ENCODE measurements around the gene EPPIN.

The EPPIN gene

DNA sequence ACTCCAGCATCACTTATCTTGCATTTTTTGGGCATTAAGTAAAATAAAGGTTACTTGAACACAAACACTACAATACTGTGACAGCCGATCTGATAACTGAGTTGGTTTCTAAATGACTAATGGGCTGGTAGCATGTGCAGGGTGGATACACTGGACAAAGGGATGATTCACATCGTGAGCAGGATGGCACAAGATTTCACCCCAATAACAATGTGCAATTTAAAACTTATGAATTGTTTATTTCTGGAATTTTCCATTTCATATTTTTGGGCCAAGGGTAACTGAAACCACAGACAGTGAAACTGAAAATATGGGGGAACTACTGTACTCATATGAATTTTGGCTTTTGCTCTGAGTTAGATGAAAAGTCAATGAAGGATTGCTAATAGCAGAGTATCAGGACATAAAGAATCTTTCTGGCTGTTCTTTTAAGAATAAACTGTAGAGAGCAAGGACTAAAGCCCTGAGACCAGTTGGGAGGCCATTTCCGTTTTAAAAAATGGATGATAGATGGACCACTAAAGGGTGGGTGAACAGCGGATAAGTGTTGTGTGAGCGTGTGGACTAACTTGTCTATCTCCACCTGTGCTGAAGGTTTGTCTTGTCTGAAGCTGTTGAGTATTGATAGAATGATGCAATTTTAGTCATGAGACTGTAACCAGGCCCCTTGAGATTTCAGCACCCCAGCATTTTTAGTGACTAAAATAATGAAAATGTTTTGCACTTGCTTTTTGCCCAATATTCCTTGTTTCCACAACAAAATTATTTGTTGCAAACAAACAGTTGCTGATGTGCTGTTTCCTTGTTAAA lies 40.0 kb downstream of the EPPIN start:
- Mint-ChIP-seq H3K27me3 (peaks cover 19% of the 10 kb centered on the region), H3K4me1 (no peaks in the 10 kb centered on the region), H3K9me3 (no peaks in the 10 kb centered on the region), H3K27ac (peak overlapping the region; percentile 21), H3K36me3 (no peaks in the 10 kb centered on the region), H3K4me3 (no peak overlapping the region)

DNA sequence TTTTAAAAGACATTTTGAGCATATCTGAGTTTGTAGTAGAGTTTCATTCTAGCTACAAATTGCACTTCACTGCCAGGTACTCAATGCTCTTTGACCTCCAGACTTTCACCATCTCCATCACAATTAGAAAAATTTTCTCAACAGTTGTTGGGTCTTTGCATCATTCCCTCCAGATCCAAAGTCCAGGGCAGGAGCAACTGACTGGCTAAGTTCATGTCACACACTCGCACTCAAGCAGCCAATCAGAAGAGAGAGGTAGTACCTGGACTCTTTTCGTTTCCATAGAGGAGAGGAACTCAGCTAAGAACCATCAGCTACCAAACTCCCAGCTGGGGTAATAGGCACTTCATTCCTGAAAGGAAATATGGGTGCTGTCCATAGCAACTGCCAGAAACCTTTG lies 40.8 kb downstream of the EPPIN start:
- no peaks in the 10 kb centered on the region for H3K4me1 Mint-ChIP-seq
- no peaks in the 10 kb centered on the region for H3K36me3 Mint-ChIP-seq
- H3K9me3 Mint-ChIP-seq = no peaks in the 10 kb centered on the region
- peaks cover 21% of the 10 kb centered on the region for H3K27me3 Mint-ChIP-seq
- no peak overlapping the region for H3K4me3 Mint-ChIP-seq
- no peak overlapping the region for H3K27ac Mint-ChIP-seq

DNA sequence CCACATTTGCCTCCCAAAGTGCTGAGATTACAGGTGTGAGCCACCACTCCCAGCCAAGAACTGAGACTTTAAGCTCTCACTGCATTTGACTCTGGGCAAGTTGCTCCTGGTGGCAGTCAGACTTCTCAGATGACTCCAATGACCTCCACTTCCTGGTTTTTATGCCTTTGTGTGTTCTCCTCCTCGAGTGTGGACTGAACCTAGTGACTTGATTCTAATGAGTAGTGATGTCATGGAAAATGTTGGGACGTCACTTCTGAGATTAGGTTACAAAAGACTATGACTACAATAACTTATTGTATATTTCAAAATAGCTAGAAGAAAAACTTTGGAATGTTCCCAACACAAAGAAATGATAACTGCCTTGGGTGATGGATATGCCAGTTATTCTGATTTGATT lies 43.8 kb downstream of the EPPIN start:
- Mint-ChIP-seq H3K4me1 (no peaks in the 10 kb centered on the region), H3K36me3 (no peaks in the 10 kb centered on the region), H3K27ac (no peak overlapping the region), H3K4me3 (no peak overlapping the region), H3K27me3 (peaks cover 27% of the 10 kb centered on the region), H3K9me3 (no peaks in the 10 kb centered on the region)

DNA sequence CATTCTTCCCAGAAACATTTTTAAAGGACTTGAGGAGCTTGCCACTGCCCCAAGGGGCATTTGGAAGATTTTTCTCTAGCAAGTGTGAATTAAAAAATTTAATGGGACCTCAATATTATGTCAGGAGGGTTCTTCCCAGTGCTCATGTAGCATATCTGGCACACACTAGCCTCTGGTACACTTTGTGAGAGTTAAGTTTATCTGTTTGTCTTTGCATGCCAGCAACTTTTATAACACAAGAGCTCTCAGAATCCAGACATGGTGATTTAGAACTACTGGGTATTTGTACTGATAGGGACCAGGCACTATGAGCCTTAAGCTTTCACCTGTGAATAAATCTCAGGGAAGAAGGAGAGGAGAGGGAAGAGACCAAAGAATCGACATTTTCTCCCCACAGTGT lies 44.6 kb downstream of the EPPIN start:
- no peaks in the 10 kb centered on the region for H3K4me1 Mint-ChIP-seq
- no peak overlapping the region for H3K4me3 Mint-ChIP-seq
- H3K27ac Mint-ChIP-seq = no peak overlapping the region
- peaks cover 30% of the 10 kb centered on the region for H3K27me3 Mint-ChIP-seq
- no peaks in the 10 kb centered on the region for H3K36me3 Mint-ChIP-seq
- no peaks in the 10 kb centered on the region for H3K9me3 Mint-ChIP-seq

DNA sequence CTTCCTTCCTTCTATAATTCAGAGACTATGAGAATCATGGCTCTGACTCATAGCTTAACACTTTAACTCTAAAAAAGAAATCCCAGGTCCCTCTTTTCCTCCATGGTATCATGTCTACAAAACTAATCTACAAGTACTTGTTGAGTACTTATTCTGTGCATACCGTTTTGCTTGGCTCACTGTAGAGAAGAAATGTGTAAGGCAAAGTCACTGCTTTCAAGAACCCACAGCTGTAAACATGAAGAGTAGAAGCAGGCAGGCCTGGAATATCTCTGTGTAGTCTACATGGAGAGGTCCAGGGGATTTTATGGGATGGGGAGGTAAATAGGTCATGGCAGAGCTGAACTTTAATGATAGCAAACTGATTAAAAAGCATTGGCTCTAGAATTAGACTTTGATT lies 45.6 kb downstream of the EPPIN start:
- no peaks in the 10 kb centered on the region for H3K4me1 Mint-ChIP-seq
- peaks cover 30% of the 10 kb centered on the region for H3K27me3 Mint-ChIP-seq
- no peaks in the 10 kb centered on the region for H3K9me3 Mint-ChIP-seq
- H3K4me3 Mint-ChIP-seq = no peak overlapping the region
- no peaks in the 10 kb centered on the region for H3K36me3 Mint-ChIP-seq
- no peak overlapping the region for H3K27ac Mint-ChIP-seq

DNA sequence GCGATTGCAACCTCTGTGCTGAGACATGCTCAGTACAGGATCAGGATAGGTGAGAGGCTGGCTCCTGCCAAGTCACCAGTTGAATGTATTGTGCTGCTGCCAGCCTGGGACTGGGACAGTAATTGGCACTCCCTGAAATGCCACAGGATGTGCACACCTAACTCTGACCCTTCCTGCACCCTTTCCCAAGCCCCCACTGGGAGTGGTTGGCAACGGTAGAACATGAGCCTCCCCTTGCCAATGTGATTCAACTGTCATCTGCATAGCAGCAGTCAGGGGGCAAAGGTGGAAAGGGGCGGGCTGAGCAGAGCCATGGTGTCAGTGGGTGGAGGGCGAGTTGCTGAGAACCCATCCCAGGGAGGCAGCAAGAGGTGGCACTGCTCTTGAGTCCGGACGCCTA lies 47.2 kb downstream of the EPPIN start:
- Mint-ChIP-seq H3K27ac (no peak overlapping the region), H3K27me3 (peaks cover 23% of the 10 kb centered on the region), H3K9me3 (no peaks in the 10 kb centered on the region), H3K4me3 (no peak overlapping the region), H3K4me1 (no peaks in the 10 kb centered on the region), H3K36me3 (no peaks in the 10 kb centered on the region)

DNA sequence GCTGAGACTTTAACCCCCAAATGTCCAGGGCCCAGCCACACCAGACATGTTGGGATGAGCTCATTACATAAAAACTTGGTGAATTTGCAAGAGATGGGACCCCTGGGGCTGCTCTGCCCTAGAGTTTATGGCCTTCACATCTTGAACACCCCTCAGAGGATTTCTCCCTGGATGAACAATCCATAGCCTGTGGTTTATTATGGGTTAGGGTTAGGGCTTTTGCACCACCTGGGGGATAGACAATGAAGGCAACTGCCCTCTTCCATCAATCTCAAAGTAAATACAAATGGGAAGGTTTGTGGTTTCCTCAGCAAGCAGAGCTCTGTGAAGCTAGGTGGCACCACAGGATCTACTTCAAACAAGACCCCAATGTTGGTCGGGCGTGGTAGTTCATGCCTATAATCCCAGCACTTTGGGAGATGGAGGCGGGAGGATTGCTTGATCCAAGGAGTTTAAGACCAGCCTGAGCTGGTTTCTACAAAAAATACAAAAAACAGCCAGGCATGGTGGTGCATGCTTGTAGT lies 49.2 kb downstream of the EPPIN start:
- Mint-ChIP-seq H3K9me3 (no peaks in the 10 kb centered on the region), H3K4me3 (no peak overlapping the region)

DNA sequence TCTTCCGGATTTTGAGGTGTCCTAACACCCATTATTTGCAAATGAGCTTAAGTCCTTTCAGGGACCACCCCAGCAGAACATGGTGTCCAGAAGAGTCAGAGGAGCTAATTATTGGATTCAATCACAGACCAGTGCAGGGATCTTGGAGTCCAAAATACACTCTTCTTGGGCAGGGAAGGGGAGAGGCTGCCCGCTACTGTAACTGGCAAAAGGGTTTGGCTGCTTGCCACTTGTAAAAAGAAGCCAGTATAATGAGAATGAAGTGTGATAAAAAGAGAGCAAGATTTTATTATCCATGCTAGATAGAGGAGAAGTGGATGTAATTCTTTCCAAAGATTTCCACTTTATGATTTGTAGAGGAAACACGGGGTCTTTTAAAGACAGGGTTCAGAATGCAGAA lies 51.0 kb downstream of the EPPIN start:
- Mint-ChIP-seq H3K9me3 (no peaks in the 10 kb centered on the region), H3K27me3 (peaks cover 14% of the 10 kb centered on the region), H3K27ac (no peak overlapping the region), H3K4me1 (no peaks in the 10 kb centered on the region), H3K36me3 (no peaks in the 10 kb centered on the region), H3K4me3 (no peak overlapping the region)

More for the DNA sequence above, 49.2 kb downstream of the EPPIN start:
- Mint-ChIP-seq H3K27me3 (peaks cover 20% of the 10 kb centered on the region), H3K4me1 (no peaks in the 10 kb centered on the region), H3K36me3 (no peaks in the 10 kb centered on the region), H3K27ac (no peak overlapping the region)

DNA sequence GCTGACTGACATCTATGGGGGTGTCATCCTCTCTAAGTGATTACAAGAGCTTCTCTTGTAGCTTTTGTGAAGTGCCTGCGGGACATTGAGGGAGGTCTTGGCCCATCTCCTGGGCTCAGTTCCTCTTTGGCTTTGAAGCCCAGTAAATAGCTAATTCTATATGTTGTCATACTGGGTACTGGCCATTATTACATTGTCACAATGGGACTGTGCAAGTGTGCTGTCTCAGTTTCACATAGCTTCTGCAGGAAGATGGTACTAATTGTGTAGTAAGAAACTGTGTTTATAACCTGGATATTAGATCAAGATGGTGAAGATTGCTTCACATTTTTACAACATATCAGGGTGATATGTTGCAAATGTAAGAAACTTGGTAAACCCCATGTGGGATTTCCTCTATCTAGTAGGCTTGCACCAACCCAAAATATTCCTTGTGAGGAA lies 51.7 kb downstream of the EPPIN start:
- Mint-ChIP-seq H3K9me3 (no peaks in the 10 kb centered on the region), H3K4me1 (no peaks in the 10 kb centered on the region), H3K27me3 (peaks cover 12% of the 10 kb centered on the region), H3K27ac (no peak overlapping the region), H3K36me3 (no peaks in the 10 kb centered on the region), H3K4me3 (no peak overlapping the region)

Data from activated naive CD4-positive, alpha-beta T cell treated with anti-CD3 and anti-CD28 coated beads, Interleukin-2, amount 50 U/mL, for 24 hours (primary cell).